Vagina (tissue), 2 donors: ENCODE results near the gene RSBN1.

Source experiments
- POLR2A ChIP-seq, 2 donors: fragments of 450-650 bp; IDR thresholded peaks; one replicate each; pipeline ENCODE4 v1.6.1; 2017; ENCODE audit warnings: antibody characterized with exemption in 2 of 2, mild to moderate bottlenecking in 2 of 2, moderate library complexity in 2 of 2
- POLR2AphosphoS5 ChIP-seq, 2 donors: sonication (generic); formaldehyde crosslinking; IDR thresholded peaks; one replicate each; pipeline ENCODE4 v1.9.0; 2017; ENCODE audit warnings: antibody characterized with exemption in 2 of 2, mild to moderate bottlenecking in 2 of 2, low read depth in 1 of 2; ENCODE audit not compliant: insufficient read depth in 1 of 2
- TF ChIP-seq, protein P1 (sequence below), 3 experiments: fragments of 450-650 bp in 2 of 3; fragments of 200-600 bp in 1 of 3; sonication (generic) in 1 of 3; IDR thresholded peaks; one replicate each; pipeline ENCODE4 v1.5.1; 2017 to 2019; ENCODE audit warnings: antibody characterized with exemption in 3 of 3, mild to moderate bottlenecking in 2 of 3, moderate library complexity in 2 of 3

DNA sequence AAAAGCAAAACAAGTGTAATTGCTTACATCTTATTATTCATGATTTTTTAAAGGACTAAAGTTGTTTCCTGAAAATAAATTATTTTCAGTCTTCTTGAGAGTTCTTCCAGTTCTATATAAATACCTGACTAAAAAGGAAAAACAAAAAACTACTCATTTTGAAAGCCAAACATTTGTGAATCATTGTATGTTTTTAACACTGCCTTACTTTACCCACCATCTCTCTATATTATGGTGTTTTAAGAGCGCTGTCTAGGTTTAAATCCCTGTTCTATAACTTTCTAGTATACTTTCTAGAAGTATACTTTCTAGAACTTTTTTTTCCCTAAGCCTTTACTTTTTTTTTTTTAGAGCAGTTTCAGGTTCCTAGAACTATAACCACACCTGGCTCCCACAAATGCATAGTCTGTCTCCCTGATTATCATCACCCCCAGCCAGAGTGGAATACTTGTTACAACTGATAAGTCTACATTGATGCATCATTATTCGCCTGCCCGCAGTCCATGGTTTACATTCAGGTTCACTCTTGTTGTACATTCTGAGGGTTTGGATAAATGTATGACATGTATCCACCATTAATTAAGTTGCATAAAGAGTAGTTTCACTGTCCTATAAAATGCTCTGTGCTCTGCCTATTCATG, 9.8 kb downstream of the RSBN1 start:
- TF ChIP-seq, protein P1, sequence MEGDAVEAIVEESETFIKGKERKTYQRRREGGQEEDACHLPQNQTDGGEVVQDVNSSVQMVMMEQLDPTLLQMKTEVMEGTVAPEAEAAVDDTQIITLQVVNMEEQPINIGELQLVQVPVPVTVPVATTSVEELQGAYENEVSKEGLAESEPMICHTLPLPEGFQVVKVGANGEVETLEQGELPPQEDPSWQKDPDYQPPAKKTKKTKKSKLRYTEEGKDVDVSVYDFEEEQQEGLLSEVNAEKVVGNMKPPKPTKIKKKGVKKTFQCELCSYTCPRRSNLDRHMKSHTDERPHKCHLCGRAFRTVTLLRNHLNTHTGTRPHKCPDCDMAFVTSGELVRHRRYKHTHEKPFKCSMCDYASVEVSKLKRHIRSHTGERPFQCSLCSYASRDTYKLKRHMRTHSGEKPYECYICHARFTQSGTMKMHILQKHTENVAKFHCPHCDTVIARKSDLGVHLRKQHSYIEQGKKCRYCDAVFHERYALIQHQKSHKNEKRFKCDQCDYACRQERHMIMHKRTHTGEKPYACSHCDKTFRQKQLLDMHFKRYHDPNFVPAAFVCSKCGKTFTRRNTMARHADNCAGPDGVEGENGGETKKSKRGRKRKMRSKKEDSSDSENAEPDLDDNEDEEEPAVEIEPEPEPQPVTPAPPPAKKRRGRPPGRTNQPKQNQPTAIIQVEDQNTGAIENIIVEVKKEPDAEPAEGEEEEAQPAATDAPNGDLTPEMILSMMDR (IDR thresholded peaks at IDR 0.05): no peak
- TF ChIP-seq POLR2AphosphoS5 (IDR thresholded peaks at IDR 0.05; ENCODE audit: insufficient read depth in 1 of 2, low read depth in 1 of 2): no peak
- no peak for TF ChIP-seq POLR2A (IDR thresholded peaks at IDR 0.05)
